Activated CD4-positive, alpha-beta T cell treated with anti-CD3 and anti-CD28 coated beads, Interleukin-2, amount 10 ng/mL, durations not matched to agents 7 days and 5 days (primary cell): ENCODE data around the gene HAUS1. TPM values are rescaled to one million over a fixed set of nuclear protein-coding genes. Genes with fewer than 3 reads are reported as not detected.
"Not testable (repeated sequence)": the region's sequence is repeated elsewhere in the genome, so short reads cannot be mapped to it uniquely, and the experiment has no call there.

ENCODE experiments used
- CTCF ChIA-PET: fragments of 350-600 bp; sonication (Branson Sonifier 250); formaldehyde crosslinking; loops from one replicate; lab custom pipeline; 2021; ENCODE audit warnings: antibody characterized with exemption; lab: Charles Lee
- POLR2A ChIA-PET: fragments of 350-600 bp; sonication (Branson Sonifier 250); formaldehyde crosslinking; loops from one replicate; lab custom pipeline; 2021; ENCODE audit warnings: antibody characterized with exemption; lab: Charles Lee
- DNase-seq: peaks from one replicate; pipeline ENCODE4 v3.0.0-alpha.2; 2020
- H3K27ac Mint-ChIP-seq: one replicate; pipeline ENCODE4 v1.8.0; 2021; ENCODE audit warnings: mild to moderate bottlenecking, moderate library complexity, mixed read lengths
- H3K27me3 Mint-ChIP-seq: one replicate; pipeline ENCODE4 v1.8.0; 2021; ENCODE audit warnings: mixed read lengths
- H3K36me3 Mint-ChIP-seq: one replicate; pipeline ENCODE4 v1.8.0; 2021; ENCODE audit warnings: low read depth, mixed read lengths
- H3K4me1 Mint-ChIP-seq: one replicate; pipeline ENCODE4 v1.8.0; 2021; ENCODE audit warnings: mixed read lengths
- H3K4me3 Mint-ChIP-seq: one replicate; pipeline ENCODE4 v1.8.0; 2021; ENCODE audit warnings: mild to moderate bottlenecking, moderate library complexity, mixed read lengths
- H3K9me3 Mint-ChIP-seq: one replicate; pipeline ENCODE4 v1.8.0; 2021; ENCODE audit warnings: mixed read lengths
- total RNA-seq, 2 experiments: library from RNA; stranded (reverse); gene quantifications; one replicate each; pipeline ENCODE4 v1.2.3, GENCODE V29; 2021

The HAUS1 gene
- total RNA-seq, 2 experiments from 2014 or later, result 57.9 to 58.5 TPM

DNA sequence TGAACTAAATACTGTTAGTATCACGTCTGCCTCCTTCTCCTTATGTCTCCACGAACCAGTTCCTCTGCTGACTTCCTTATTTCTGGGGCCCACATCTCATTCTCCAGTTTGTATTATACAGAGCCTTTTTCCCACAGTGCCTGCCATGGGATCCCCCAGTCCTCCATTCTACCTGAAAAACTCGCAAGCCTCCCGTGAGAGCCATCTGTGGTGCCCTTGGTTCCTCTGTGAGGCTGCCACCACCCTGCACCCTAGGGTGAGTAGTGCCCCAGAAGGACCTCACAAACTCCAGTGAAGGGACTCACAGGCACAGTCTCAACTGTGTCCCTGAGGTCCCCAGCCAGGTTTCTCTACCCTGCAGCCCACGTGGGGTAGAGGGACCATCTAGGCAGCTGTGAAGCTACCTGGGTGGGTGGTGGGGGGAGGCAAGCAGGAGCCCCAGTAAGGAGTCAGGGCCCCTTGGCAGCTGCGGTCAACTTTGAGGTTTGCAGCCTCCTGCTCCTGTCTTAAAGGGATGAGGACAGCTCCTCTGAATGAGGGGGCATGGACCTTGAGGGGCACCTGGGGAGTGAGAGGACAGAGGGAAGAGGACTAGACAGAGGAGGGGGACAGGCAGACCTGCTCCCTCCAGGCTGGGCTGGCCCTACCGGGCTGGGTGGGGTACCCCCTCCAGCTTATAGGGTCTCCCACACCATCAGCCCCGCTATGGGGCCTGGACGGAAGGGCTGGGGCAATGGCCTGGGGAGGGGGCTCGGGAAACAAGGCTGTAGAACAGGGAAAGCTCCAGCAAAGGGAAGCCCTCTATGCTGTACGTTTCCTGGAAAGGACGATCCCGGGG, 33.2 kb upstream of the HAUS1 start:
- CTCF ChIA-PET, result interaction anchor here (0.8 to 2.8 kb wide), 2 partner anchors 97 to 194 kb away, joined by 3 to 10 read pairs; no protein-coding TSS in a partner anchor
- H3K4me1 Mint-ChIP-seq, result peaks cover 30% of the 10 kb centered on the region
- POLR2A ChIA-PET, result interaction anchor here (0.5 kb wide), 1 partner anchor 99 kb away, joined by 3 read pairs; no protein-coding TSS in a partner anchor

DNA sequence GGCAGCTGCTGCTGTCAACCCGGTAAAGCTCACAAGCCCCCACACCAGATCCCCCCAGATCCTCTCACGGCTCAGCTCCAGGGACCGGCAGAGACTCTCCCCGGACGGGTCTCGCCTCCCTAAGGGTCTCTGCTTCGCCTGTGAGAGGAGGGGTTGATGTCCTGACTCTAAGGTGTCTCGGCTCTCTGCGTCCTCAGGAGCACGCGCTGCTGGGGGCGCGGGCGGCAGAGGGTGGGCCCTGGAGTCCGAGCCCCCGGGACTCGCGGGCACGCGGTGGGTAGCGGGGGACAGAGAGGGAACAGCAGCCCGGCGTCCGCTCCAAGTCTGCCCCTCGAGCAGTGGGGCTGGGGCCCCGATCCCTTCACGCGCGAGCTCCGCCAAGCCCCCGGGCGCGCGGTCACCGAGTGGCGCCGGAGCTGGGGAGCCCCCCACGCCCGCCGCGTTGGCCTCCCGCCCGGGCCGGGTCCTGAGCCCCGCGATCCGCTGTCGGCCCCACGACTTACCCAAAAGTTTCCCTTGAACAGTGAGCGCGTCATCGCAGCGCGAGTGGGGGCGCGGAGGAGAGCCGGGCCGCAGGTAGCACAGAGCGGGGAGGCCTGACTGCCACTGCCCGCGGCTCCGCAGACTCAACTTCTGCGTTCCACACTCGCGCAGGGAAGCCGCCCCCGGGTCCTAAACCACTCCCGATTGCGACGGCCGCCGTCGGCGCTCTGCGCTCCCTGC, 32.4 kb upstream of the HAUS1 start, which contains the start of gene PSTPIP2:
Gene PSTPIP2, minus strand, starts transcription at position 608 of the 723 bp plus-strand sequence. Its CDS starts 72 bp downstream, at position 536.
- ChIA-PET POLR2A (interaction anchor here (0.5 kb wide), 1 partner anchor 99 kb away, joined by 3 read pairs; no protein-coding TSS in a partner anchor), CTCF (interaction anchor here (2.5 to 2.8 kb wide), 2 partner anchors 12 to 98 kb away, joined by 10 to 17 read pairs; no protein-coding TSS in a partner anchor)
- peak within 1 kb of the TSS; percentile 74 for H3K4me3 Mint-ChIP-seq
- peaks cover 30% of the 10 kb centered on the region for H3K4me1 Mint-ChIP-seq
- H3K9me3 Mint-ChIP-seq, result peaks cover 3% of the 10 kb centered on the region
- peak within 1 kb of the TSS; percentile 84 for H3K27ac Mint-ChIP-seq
- H3K27me3 Mint-ChIP-seq, result no peaks in the 10 kb centered on the region
- no peaks in the 10 kb centered on the region for H3K36me3 Mint-ChIP-seq
- peak; percentile 66 for DNase-seq

More for the DNA sequence above, 33.2 kb upstream of the HAUS1 start:
- peak overlapping the region; percentile 66 for H3K4me3 Mint-ChIP-seq
- H3K27ac Mint-ChIP-seq, result peak overlapping the region; percentile 50
- H3K36me3 Mint-ChIP-seq, result no peaks in the 10 kb centered on the region
- DNase-seq, result no peak
- H3K27me3 Mint-ChIP-seq, result no peaks in the 10 kb centered on the region
- peaks cover 3% of the 10 kb centered on the region for H3K9me3 Mint-ChIP-seq

DNA sequence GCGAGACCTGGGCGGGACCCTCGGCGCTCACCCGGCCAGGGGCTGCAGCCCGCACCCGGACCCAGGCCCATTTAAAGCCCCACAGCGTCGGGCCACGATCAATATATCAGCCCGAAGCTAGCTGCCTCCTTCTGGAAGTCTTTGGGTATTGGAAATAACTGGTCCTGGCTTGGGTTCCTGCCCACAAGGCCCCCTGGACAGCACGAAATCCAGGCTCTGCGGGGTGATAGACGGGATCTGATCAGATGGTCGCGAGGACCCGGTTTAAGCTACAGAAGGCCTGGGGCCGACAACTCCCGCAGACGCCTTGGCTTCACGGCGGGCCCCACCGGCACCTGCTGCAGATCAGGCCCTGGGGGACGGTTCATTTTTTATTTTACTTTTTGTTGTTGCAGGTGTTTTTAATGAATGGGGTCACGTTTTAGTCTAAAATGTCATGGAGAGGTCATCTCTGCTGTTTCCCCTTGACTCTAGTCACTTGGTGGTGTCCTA, 31.8 kb upstream of the HAUS1 start:
- Mint-ChIP-seq H3K4me1 (peaks cover 30% of the 10 kb centered on the region), H3K9me3 (peaks cover 3% of the 10 kb centered on the region), H3K27me3 (no peaks in the 10 kb centered on the region), H3K4me3 (peak overlapping the region; percentile 74), H3K27ac (peak overlapping the region; percentile 57), H3K36me3 (no peaks in the 10 kb centered on the region)
- no peak for DNase-seq
- POLR2A ChIA-PET, result no interaction called here
- CTCF ChIA-PET, result interaction anchor here (1.6 to 2.8 kb wide), 6 partner anchors 11 to 163 kb away, joined by 5 to 17 read pairs (median 6); no protein-coding TSS in a partner anchor

DNA sequence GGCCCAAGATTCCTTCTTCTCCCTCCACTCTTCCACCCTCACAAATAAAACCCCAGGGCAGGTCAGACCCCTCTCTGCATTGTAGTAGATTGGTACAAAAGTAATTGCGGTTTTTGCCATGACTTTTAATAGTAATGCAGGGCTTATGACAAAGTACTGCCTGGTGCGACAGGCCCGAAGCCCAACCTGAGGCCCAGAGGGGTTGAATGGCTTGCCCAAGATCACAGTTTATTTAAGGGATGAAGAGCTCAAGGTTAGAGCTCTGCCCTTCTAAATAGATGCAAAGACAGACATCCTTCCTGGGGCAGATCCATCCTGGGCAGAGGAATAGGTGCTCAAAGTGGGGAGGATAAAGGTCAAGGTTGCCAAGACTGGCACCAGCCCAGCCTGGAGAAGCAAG, 31.2 kb upstream of the HAUS1 start:
- Mint-ChIP-seq H3K36me3 (peaks cover 2% of the 10 kb centered on the region), H3K4me3 (peak overlapping the region; percentile 74), H3K27ac (no peak overlapping the region), H3K9me3 (no peaks in the 10 kb centered on the region), H3K4me1 (peaks cover 27% of the 10 kb centered on the region), H3K27me3 (no peaks in the 10 kb centered on the region)
- DNase-seq, result no peak
- CTCF ChIA-PET, result interaction anchor here (0.9 to 2.8 kb wide), 15 partner anchors 11 to 410 kb away, joined by 3 to 17 read pairs (median 5); no protein-coding TSS in a partner anchor
- POLR2A ChIA-PET, result no interaction called here

DNA sequence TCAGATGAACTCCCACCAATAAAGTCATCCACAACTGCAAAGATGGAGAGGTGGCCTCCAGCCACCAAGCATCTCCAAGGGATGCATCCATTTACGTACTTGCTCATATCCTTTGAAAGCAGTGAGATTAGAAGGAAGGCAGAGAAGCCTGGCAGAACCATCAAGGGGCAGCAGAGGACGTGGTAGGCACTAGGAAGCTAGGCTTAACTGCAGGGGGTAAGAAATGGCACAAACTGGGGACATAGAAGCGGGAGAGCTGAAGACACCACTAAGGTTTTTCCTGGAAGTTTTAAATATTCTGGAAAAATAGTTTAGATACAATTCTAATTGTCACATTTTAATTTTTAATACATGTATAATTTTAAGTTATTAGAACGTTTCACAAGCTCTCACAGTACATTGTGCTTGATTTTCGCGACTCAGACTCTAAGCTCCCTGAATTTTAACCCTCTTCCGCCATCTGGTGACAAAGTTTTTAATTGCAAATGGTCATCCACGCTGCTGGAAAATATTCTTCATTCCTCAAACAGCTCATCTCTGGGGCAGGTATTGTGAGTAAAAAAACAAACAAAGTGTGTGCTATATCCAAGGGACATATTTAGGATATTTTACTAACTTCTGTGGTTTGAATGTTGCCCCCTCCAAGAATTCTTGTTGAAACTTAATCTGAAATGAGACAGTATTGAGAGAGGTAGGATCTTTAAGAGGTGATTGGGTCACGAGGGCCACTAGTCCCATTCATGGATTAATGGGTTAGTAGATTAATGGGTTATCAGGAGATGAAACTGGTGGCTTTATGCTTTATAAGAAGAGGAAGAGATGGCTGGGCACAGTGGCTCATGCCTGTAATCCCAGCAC, 30.5 kb upstream of the HAUS1 start:
- Mint-ChIP-seq H3K27ac (peak overlapping the region; percentile 11), H3K9me3 (no peaks in the 10 kb centered on the region), H3K4me3 (no peak overlapping the region), H3K4me1 (peaks cover 27% of the 10 kb centered on the region), H3K36me3 (peaks cover 2% of the 10 kb centered on the region), H3K27me3 (no peaks in the 10 kb centered on the region)
- peak; percentile 78 for DNase-seq
- POLR2A ChIA-PET, result interaction anchor here (0.6 kb wide), 1 partner anchor 114 kb away, joined by 3 read pairs; no protein-coding TSS in a partner anchor
- CTCF ChIA-PET, result interaction anchor here (0.7 to 2.8 kb wide), 26 partner anchors 10 to 411 kb away, joined by 3 to 17 read pairs (median 3); no protein-coding TSS in a partner anchor

DNA sequence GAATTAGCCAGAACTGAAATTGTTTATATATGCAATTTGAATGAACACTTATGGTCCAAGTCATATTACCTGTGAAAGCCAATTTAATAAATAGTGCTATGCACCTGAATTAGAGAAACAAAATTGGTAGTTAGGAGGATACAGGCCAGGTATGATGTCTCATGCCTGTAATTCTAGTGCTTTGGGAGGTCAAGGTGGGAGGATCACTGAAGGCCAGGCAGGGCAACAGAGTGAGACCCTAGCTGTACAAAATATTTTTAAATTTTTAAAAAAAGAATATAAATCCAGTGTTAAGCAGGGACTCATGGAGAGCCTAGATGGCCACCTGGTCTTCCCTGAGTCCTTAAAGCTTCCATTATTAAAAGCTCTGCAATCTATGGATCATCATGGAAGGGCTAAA, 24.8 kb upstream of the HAUS1 start:
- no peaks in the 10 kb centered on the region for H3K4me1 Mint-ChIP-seq
- no peaks in the 10 kb centered on the region for H3K9me3 Mint-ChIP-seq
- no peak overlapping the region for H3K27ac Mint-ChIP-seq
- ChIA-PET CTCF (no interaction called here), POLR2A (no interaction called here)
- no peak overlapping the region for H3K4me3 Mint-ChIP-seq
- no peak for DNase-seq
- H3K36me3 Mint-ChIP-seq, result peaks cover 39% of the 10 kb centered on the region
- H3K27me3 Mint-ChIP-seq, result no peaks in the 10 kb centered on the region

DNA sequence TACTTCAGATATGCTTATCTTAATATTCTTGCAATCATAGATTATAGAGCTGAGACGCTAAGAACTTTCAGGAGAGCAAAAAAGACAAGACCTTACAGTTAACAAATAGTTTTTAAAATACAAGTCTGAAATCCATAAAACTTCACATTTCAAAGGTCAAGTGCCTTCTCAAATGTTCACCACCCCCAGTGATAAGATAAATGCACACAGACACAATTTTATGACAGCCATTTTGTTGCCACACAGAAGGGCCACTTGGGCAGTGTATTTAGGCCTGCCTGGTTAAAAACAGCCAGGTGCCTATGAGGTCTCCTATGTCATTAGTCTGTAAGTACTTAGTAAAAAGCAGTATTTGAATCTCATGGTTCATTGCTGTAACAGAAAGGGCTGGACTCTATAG, 24.0 kb upstream of the HAUS1 start:
- Mint-ChIP-seq H3K36me3 (peaks cover 42% of the 10 kb centered on the region), H3K27me3 (no peaks in the 10 kb centered on the region), H3K4me1 (no peaks in the 10 kb centered on the region), H3K9me3 (no peaks in the 10 kb centered on the region), H3K27ac (no peak overlapping the region), H3K4me3 (no peak overlapping the region)
- DNase-seq, result no peak
- POLR2A ChIA-PET, result no interaction called here
- CTCF ChIA-PET, result no interaction called here

DNA sequence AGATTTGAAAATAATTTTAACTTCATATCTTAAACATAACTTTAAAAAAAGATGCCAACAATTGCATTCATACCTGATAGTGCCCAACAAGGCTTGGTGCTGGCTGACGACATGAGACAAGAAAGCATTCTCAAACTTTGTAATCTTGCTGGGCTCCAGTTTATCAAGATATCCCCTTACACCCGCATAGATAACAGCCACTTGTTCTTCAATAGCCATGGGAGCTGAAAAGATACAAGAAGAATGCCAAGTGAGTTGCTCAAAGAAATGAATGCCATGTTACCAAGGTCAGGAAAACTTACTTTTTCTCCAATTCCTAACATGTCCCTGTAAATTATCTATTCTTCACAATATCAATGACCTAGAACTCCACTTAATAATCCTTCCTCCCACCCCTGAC, 19.8 kb upstream of the HAUS1 start:
- ChIA-PET POLR2A (no interaction called here), CTCF (interaction anchor here (0.9 to 2.5 kb wide), 4 partner anchors 11 to 30 kb away, joined by 3 to 17 read pairs (median 4); partner anchors contain the start of genes ATP5F1A and PSTPIP2)
- no peak for DNase-seq
- H3K4me1 Mint-ChIP-seq, result peaks cover 5% of the 10 kb centered on the region
- peaks cover 1% of the 10 kb centered on the region for H3K9me3 Mint-ChIP-seq
- no peaks in the 10 kb centered on the region for H3K27me3 Mint-ChIP-seq
- H3K27ac Mint-ChIP-seq, result no peak overlapping the region
- H3K4me3 Mint-ChIP-seq, result no peak overlapping the region
- peaks cover 72% of the 10 kb centered on the region for H3K36me3 Mint-ChIP-seq

DNA sequence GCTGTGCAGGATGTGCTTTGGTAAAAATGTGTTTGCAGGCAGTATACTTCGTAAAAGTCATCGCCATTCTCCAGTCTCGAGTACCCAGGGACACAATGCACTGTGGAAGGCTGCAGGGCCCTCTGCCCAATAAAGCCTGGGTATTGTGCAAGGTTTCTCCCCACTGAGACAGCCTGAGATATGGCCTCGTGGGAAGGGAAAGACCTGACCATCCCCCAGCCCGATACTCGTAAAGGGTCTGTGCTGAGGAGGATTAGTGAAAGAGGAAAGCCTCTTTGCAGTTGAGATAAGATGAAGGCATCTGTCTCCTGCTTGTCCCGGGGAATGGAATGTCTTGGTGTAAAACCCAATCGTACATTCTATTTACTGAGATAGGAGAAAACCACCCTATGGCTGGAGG, 15.7 kb upstream of the HAUS1 start:
- H3K27ac Mint-ChIP-seq, DNase-seq, H3K4me3 Mint-ChIP-seq, H3K9me3 Mint-ChIP-seq, H3K27me3 Mint-ChIP-seq, POLR2A ChIA-PET: not testable (repeated sequence)
- Mint-ChIP-seq H3K36me3 (peaks cover 79% of the 10 kb centered on the region), H3K4me1 (peaks cover 11% of the 10 kb centered on the region)
- CTCF ChIA-PET, result interaction anchor here (1.0 kb wide), 1 partner anchor 9 kb away, joined by 3 read pairs; no protein-coding TSS in a partner anchor

DNA sequence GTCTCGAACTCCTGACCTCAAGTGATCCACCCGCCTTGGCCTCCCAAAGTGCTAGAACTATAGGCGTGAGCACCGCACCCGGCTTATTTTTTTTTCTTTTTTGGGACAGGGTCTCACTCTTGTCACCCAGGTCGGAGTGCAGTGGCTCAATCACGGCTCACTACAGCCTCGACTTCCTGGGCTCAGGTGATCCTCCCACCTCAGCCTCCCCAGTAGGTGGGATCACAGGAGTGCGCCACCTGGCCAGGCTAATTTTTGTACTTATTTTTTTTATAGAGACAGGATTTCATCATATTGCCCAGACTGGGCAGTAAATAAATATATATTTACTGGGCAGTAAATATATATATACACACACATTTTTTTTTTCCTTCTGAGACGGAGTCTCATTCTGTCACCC, 8.7 kb upstream of the HAUS1 start:
- ChIA-PET POLR2A (no interaction called here), CTCF (interaction anchor here (1.4 kb wide), 1 partner anchor 22 kb away, joined by 5 read pairs; no protein-coding TSS in a partner anchor)
- Mint-ChIP-seq H3K9me3 (no peaks in the 10 kb centered on the region), H3K27ac (no peak overlapping the region), H3K36me3 (peaks cover 49% of the 10 kb centered on the region), H3K4me3 (no peak overlapping the region), H3K27me3 (no peaks in the 10 kb centered on the region), H3K4me1 (peaks cover 36% of the 10 kb centered on the region)
- DNase-seq, result no peak

DNA sequence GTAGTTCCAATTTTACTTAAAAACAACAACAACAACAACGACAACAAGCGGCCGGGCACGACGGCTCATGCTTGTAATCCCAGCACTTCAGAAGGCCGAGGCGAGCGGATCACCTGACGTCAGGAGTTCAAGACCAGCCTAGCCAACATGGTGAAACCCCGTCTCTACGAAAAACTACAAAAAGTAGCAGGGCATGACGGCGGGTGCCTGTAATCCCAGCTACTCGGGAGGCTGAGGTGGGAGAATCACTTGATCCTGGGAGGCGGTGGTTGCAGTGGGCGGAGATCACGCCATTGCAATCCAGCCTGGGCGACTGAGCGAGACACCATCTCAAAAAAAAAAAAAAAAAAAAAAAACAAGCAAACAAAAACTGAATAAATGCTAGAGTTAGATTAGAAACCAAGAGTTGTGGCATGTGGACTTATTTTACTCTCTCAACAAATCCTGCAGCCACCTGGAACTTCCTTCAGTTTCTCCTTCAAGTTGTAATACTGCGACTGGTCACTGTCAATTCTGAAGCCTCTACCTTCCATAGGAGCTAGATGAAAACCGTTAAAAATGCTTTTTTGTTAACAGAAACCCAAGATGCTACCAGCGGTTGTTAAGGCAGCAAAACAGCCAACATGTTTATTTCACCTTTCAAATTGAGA, 7.4 kb upstream of the HAUS1 start:
- Mint-ChIP-seq H3K4me3 (peak overlapping the region; percentile 98), H3K4me1 (peaks cover 30% of the 10 kb centered on the region), H3K27me3 (no peaks in the 10 kb centered on the region), H3K9me3 (no peaks in the 10 kb centered on the region), H3K27ac (peak overlapping the region; percentile 98), H3K36me3 (peaks cover 36% of the 10 kb centered on the region)
- DNase-seq, result no peak
- ChIA-PET POLR2A (no interaction called here), CTCF (interaction anchor here (0.6 to 1.1 kb wide), 6 partner anchors 9 to 258 kb away, joined by 3 to 5 read pairs (median 4); a partner anchor contains a TSS)
